Tibial nerve (tissue), 4 donors: ENCODE results near the gene CDPF1.

Source experiments
- EP300 ChIP-seq, 2 donors: sonication (generic); formaldehyde crosslinking; IDR thresholded peaks; one replicate each; pipeline ENCODE4 v1.6.1; 2017; ENCODE audit warnings: antibody characterized with exemption in 2 of 2, mild to moderate bottlenecking in 1 of 2
- POLR2A ChIP-seq, 2 donors: fragments of 450-650 bp; IDR thresholded peaks; one replicate each; pipeline ENCODE4 v1.6.1; 2017; ENCODE audit warnings: antibody characterized with exemption in 2 of 2, mild to moderate bottlenecking in 2 of 2, moderate library complexity in 2 of 2
- TF ChIP-seq, protein P1 (sequence below), 5 experiments: fragments of 200-600 bp in 3 of 5; fragments of 450-650 bp in 2 of 5; sonication (generic) in 3 of 5; IDR thresholded peaks; one replicate each; pipeline ENCODE4 v1.5.1; 2016 to 2019; ENCODE audit warnings: antibody characterized with exemption in 5 of 5, mild to moderate bottlenecking in 3 of 5, moderate library complexity in 2 of 5

DNA sequence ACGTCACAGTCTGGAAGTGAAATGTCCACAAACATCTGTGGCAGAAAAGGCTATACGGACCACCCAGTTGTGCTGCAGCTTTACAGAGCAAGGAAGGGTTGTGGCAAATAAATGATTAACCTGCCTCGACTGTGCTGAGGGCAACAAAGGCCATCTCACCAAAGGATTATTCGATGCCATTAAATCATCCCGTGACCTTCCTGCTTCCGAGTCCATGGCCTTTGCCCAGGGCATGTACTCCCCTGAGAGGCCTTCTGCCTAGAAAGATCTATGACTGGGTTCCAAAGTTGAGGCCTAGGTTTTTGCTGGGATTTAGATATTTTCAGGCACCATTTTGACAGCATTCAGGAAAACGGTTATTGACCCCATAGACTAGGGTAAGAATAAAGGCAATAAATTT is 9.2 kb downstream of the CDPF1 start:
- TF ChIP-seq, protein P1, sequence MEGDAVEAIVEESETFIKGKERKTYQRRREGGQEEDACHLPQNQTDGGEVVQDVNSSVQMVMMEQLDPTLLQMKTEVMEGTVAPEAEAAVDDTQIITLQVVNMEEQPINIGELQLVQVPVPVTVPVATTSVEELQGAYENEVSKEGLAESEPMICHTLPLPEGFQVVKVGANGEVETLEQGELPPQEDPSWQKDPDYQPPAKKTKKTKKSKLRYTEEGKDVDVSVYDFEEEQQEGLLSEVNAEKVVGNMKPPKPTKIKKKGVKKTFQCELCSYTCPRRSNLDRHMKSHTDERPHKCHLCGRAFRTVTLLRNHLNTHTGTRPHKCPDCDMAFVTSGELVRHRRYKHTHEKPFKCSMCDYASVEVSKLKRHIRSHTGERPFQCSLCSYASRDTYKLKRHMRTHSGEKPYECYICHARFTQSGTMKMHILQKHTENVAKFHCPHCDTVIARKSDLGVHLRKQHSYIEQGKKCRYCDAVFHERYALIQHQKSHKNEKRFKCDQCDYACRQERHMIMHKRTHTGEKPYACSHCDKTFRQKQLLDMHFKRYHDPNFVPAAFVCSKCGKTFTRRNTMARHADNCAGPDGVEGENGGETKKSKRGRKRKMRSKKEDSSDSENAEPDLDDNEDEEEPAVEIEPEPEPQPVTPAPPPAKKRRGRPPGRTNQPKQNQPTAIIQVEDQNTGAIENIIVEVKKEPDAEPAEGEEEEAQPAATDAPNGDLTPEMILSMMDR (IDR thresholded peaks at IDR 0.05): no peak
- no peak for TF ChIP-seq EP300 (IDR thresholded peaks at IDR 0.05)
- no peak for TF ChIP-seq POLR2A (IDR thresholded peaks at IDR 0.05)
